ENCODE measurements around the gene TRIM6.
"Not testable (repeated sequence)": the region's sequence is repeated elsewhere in the genome, so short reads cannot be mapped to it uniquely, and the experiment has no call there.

TRIM6 gene, protein sequence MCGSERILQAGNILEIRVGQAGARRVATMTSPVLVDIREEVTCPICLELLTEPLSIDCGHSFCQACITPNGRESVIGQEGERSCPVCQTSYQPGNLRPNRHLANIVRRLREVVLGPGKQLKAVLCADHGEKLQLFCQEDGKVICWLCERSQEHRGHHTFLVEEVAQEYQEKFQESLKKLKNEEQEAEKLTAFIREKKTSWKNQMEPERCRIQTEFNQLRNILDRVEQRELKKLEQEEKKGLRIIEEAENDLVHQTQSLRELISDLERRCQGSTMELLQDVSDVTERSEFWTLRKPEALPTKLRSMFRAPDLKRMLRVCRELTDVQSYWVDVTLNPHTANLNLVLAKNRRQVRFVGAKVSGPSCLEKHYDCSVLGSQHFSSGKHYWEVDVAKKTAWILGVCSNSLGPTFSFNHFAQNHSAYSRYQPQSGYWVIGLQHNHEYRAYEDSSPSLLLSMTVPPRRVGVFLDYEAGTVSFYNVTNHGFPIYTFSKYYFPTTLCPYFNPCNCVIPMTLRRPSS
- total RNA-seq: 0 to 0.18 (median 0.05) reads per million in 3 experiments

- DNase-seq: no peak
Measured at GRCh38 chr11:5596607-5597201, at the start of gene TRIM6. TRIM6 (plus strand) TSS chr11:5596637; CDS start chr11:5596898, 261 bp downstream.

DNA sequence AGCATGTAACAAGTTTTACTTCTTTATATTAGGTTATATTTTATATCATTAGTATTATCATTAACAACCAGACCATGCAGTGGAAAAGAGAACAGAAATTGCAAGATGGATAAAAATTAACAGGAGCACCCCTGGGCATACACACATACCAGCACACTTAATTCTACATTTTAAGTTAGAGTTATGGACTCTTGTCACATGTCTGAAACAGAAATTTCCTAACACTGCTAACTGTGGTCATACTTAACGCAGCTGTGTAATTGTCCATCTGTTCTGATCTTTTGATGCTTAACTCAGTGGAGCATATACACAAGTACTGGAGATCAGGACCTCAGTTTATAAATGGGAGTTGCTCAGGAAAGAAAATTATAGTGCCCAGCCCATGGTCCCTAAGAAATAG is 48.5 kb upstream of the TRIM6 start:
- no peak for DNase-seq

GRCh38 chr11:5548440-5548839 is 48.0 kb upstream of the TRIM6 start, which contains the start of gene OR52H1:
OR52H1 (minus strand) TSS chr11:5548540; CDS start chr11:5545505, 3,035 bp downstream.
- no peak for DNase-seq

DNA sequence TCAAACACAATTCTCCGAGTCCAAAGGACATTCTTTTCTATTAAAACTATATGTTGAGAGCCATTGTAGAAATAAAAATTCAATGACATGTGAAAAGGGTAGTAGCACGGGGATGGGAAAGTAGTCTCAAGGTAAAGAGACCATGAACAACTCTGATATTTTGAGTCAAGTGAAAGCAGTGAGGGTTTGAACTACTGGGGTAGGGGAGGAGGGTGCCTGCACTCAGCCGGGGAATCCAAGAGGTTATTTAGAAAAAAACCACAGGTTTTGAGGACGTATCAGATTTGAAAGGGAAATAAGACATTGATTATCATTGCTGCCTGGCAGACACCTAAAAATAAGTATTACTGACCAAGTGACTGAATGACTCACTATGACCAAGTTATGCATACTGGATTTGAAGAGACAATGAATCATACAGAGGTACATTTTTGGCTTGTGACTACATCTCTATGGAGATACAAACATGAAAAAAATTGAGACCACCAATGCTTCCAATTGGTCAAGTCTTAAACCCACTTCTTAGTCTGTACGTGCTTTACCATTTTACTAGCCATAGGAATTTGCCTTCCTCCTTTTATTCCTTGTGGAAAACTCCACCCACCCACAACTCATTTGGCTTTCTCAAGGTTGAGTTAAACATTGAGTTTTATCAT is 45.9 kb upstream of the TRIM6 start:
- no peak for DNase-seq

GRCh38 chr11:5553343-5553742 is 43.1 kb upstream of the TRIM6 start:
- no peak for DNase-seq

GRCh38 chr11:5556596-5557188 is 39.7 kb upstream of the TRIM6 start:
- no peak for DNase-seq

DNA sequence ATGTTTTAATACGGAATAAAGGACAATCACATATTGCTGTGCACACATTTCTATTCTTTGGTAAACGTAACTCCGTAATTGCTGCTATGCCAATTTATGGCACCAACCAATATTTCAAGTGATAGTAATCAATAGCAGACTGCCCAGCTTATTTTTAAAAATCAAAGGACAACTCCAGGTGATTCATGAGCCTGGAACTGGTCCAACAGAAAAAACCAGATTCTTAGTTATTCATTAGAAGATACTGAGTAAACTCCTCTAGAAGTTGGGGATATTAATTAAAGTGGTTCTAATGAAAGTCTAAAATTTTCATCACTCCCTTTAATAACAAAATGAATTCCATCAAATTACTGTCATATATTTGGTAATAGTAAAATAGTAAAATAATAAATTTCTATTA is 38.7 kb upstream of the TRIM6 start:
- no peak for DNase-seq

DNA sequence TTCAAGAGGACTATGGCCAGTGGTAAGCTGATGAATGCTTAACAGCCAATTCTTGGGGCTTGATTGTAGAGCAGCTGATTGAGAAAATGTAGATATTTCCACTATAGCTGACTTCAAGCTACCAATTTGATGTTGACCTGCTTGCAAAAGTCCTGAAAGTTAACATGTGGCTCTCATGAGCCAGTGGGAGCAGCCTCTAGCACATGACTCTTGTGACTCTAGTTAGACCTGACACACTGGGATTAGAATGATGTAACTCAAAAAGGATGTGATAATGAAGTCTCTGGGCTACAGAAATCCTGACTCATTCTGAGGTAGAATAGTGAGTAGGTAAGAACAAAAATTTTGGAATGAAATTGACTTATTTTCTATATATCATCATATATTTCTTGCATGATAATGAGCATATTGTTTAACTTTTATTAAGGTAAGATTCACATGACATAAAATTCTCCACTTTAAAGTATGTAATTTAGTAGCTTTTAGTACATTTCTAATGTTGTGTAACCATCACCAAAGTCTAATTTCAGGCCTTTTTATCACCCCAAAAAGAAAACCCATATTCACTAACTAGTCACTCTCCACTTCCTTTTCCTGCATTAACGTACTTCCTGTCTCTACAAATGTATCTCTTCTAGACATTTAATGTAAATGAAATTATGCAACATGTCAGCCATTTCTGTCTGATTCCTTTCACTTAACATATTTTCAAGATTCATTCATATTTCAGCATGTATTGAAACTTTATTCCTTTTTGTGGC is 32.0 kb upstream of the TRIM6 start:
- no peak for DNase-seq

DNA sequence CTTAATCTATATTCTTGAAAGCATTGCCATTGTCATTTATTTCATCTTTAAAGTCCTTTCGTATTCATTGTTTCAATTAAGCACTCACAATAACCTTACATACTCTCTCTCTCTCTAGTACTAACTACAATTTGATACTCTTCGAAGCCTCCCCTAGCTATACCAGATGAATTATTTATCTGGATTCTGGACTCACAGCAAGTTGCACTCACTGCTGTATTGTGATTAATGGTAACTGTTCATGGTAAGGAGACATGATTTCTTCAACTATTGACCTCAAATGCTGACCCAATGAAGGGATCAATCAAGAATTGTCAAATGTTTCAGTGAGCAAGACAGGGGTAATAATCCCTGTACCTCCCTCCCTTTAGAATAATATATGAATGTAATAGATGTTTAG is 21.8 kb upstream of the TRIM6 start:
- DNase-seq: no peak

GRCh38 chr11:5575152-5575551 is 21.3 kb upstream of the TRIM6 start:
- no peak for DNase-seq

DNA sequence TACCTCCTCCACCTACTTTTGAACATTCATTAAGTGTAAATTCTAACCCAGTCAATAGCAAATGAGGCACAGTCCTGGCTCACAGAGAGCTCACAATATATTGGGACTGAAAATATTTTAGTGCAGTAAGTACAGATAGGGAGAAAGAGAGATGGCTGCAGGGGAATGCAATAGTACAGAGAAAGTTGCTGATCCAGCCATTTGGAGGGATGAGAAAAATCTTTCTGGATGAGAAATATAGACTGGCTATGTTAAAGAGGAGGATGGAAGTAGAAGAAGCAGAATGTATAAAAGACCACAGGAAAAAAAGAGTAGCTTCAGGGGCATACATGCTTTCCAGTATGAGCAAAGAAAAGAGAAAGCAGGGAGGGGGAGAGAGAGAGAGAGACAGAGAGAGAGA is 19.3 kb upstream of the TRIM6 start:
- no peak for DNase-seq

GRCh38 chr11:5580577-5580976 is 15.9 kb upstream of the TRIM6 start, which contains the start of gene OR52B6:
OR52B6 (plus strand) TSS chr11:5580877; CDS start chr11:5580877, 0 bp downstream.
- no peak for DNase-seq

DNA sequence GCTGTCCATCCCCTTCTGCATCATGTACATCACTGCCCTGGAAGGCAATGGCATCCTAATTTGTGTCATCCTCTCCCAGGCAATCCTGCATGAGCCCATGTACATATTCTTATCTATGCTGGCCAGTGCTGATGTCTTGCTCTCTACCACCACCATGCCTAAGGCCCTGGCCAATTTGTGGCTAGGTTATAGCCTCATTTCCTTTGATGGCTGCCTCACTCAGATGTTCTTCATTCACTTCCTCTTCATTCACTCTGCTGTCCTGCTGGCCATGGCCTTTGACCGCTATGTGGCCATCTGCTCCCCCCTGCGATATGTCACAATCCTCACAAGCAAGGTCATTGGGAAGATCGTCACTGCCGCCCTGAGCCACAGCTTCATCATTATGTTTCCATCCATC is 15.4 kb upstream of the TRIM6 start:
- DNase-seq: no peak

DNA sequence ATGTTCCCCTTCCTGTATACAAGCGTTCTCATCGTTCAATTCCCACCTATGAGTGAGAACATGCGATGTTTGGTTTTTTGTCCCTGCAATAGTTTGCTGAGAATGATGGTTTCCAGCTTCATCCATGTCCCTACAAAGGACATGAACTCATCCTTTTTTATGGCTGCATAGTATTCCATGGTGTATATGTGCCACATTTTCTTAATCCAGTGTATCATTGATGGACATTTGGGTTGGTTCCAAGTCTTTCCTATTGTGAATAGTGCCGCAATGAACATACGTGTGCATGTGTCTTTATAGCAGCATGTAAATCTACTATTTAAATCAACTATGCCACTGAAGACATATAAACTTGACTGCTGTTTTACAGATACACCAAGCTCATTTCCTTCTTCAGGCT is 12.0 kb upstream of the TRIM6 start:
- DNase-seq: not testable (repeated sequence)

DNA sequence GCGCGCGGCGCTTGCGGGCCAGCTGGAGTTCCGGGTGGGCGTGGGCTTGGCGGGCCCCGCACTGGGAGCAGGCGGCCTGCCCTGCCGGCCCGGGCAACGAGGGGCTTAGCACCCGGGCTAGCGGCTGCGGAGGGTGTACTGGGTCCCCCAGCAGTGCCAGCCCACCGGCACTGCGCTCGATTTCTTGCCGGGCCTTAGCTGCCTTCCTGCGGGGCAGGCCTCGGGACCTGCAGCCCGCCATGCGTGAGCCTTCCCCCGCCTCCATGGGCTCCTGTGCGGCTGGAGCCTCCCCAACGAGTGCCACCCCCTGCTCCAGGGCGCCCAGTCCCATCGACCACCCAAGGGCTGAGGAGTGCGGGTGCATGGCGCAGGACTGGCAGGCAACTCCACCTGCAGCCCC is 6.5 kb upstream of the TRIM6 start:
- DNase-seq: not testable (repeated sequence)

DNA sequence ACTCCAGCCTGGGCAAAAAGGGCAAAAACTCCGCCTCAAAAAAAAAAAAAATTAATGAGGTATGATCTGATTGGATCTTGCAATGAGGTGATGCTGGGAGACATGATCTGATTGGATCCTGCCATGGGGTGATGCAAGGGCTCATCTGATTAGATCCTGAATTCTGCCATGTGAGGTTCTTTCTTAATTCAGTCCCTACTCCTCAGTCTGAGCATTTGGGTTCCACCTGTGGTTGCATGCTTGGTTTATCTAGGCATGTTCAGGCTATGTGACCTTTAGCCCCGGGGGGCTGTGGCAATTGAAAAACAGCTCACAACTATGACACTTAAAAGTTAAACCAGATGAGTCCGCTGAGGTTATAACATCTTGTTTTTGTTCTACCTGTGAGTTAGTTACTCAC is 4.8 kb upstream of the TRIM6 start:
- no peak for DNase-seq

- no peak for DNase-seq
Measured at GRCh38 chr11:5592615-5593014, 3.8 kb upstream of the TRIM6 start.

- DNase-seq: no peak
Measured at GRCh38 chr11:5593146-5593545, 3.3 kb upstream of the TRIM6 start.

DNA sequence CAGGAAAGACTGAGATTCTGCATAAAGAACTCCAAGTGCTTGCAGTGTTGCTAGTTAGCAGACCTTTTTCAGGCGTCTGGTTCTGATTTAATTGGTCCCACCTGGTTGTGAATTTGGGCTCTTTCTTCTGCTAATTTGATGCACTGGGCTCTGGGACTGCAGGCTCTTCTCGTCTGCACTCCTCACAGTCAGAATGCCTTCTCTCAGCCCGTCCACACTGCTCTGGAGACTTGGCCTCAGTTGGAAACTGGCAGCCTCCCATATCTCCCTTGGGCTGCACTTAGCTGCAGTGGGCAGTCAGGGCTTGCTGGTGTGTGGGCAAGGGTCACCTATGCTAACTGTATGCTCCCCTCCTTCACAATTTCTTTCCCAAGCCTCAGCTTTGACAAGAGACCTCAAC is 1.5 kb downstream of the TRIM6 start:
- DNase-seq: no peak

DNA sequence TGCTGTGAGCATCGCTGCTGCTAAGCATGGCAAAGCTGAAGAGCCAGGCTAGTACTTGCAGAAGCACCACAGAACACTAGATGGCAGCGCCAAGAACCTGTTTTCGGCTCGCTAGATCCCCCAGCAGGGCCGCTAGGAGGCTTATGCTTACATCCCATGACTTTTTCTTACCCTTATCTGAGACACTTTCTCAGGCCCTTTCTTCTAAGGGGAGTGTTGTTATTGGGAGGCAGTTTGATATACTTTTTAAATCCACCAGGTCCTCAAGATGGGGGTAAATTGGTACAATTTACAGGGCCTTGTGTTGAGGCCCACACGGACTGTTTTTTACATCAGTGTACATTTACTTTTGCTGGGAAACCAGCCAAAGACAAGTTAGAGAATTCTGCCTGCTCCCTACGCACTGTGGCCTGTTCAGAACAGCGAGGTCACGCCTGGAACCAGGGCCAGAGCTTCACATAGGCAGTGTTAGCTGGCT is 4.0 kb downstream of the TRIM6 start:
- peak; percentile 41 for DNase-seq

DNA sequence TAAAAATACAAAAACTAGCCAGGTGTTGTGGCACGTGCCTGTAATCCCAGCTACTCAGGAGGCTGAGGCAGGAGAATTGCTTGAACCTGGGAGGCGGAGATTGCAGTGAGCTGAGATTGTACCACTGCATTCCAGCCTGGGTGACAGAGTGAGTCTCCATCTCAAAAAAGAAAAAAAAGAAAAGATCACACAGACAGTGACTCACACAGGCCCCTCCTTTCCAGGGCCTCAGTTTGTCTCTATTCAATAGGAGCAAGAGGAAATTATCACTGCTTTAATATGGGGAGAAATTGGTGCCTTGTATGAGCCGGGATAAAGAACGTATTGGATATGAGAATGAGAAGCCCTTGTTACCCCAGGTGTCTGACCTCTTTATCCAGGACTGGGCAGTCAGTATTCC is 6.4 kb downstream of the TRIM6 start:
- not testable (repeated sequence) for DNase-seq

- DNase-seq: no peak
Measured at GRCh38 chr11:5603326-5603725, 6.9 kb downstream of the TRIM6 start.

Measured in central memory CD4-positive, alpha-beta T cell (primary cell).